Astrocyte (in vitro differentiated cells and primary cell): ENCODE data around the gene FUOM. TPM values are rescaled to one million over a fixed set of nuclear protein-coding genes. Genes with fewer than 3 reads are reported as not detected.

Experiments
- DNase-seq: peaks from one replicate; pipeline ENCODE4 v3.0.0-alpha.2; 2010; ENCODE audit warnings: low read depth
- FAIRE-seq: peaks from 2 replicates; lab custom pipeline; 2011; peaks lifted over from hg19 to GRCh38; lab: Jason Lieb, UNC
- H2AFZ ChIP-seq: 2 replicates; pipeline ENCODE4 v1.6.0; 2012; ENCODE audit warnings: low read depth, low read length, inconsistent platforms
- H3K27ac ChIP-seq: 2 replicates; pipeline ENCODE4 v1.5.1; 2011; ENCODE audit warnings: low read depth, low read length, inconsistent platforms
- H3K27me3 ChIP-seq: 2 replicates; pipeline ENCODE4 v1.6.0; 2011; ENCODE audit warnings: low read length, inconsistent platforms; ENCODE audit not compliant: insufficient read depth
- H3K36me3 ChIP-seq: 2 replicates; pipeline ENCODE4 v1.5.1; 2011; ENCODE audit warnings: low read length, inconsistent platforms; ENCODE audit not compliant: insufficient read depth
- H3K4me1 ChIP-seq: 2 replicates; pipeline ENCODE4 v1.5.1; 2011; ENCODE audit warnings: low read length, inconsistent platforms; ENCODE audit not compliant: insufficient read depth
- H3K4me2 ChIP-seq: 2 replicates; pipeline ENCODE4 v1.6.0; 2012; ENCODE audit warnings: low read length, inconsistent platforms
- H3K4me3 ChIP-seq: 2 replicates; pipeline ENCODE4 v1.5.1; 2011; ENCODE audit warnings: low read depth, mild to moderate bottlenecking, low read length, inconsistent platforms; ENCODE audit not compliant: insufficient read depth
- H3K79me2 ChIP-seq: 2 replicates; pipeline ENCODE4 v1.6.0; 2012; ENCODE audit warnings: mild to moderate bottlenecking, low read length, inconsistent platforms; ENCODE audit not compliant: insufficient read depth
- H3K9ac ChIP-seq: 2 replicates; pipeline ENCODE4 v1.6.0; 2012; ENCODE audit warnings: mild to moderate bottlenecking, low read length, inconsistent platforms
- H3K9me3 ChIP-seq: 2 replicates; pipeline ENCODE4 v1.5.1; 2012; ENCODE audit warnings: low read depth, mild to moderate bottlenecking, low read length, inconsistent platforms; ENCODE audit not compliant: insufficient read depth
- H4K20me1 ChIP-seq: 2 replicates; pipeline ENCODE4 v1.6.0; 2012; ENCODE audit warnings: low read length, inconsistent platforms; ENCODE audit not compliant: insufficient read depth
- H3K27ac Mint-ChIP-seq: one replicate; pipeline ENCODE4 v1.8.0; 2021; ENCODE audit warnings: mild to moderate bottlenecking, mixed read lengths; ENCODE audit not compliant: unreplicated experiment
- H3K27me3 Mint-ChIP-seq: one replicate; pipeline ENCODE4 v1.8.0; 2021; ENCODE audit warnings: low read depth, mixed read lengths; ENCODE audit not compliant: unreplicated experiment
- H3K36me3 Mint-ChIP-seq: one replicate; pipeline ENCODE4 v1.8.0; 2021; ENCODE audit warnings: low read depth, mixed read lengths; ENCODE audit not compliant: unreplicated experiment
- H3K4me1 Mint-ChIP-seq: one replicate; pipeline ENCODE4 v1.8.0; 2021; ENCODE audit warnings: low read depth, mixed read lengths; ENCODE audit not compliant: unreplicated experiment
- H3K4me3 Mint-ChIP-seq: one replicate; pipeline ENCODE4 v1.8.0; 2021; ENCODE audit warnings: mild to moderate bottlenecking, moderate library complexity, mixed read lengths; ENCODE audit not compliant: unreplicated experiment
- H3K9me3 Mint-ChIP-seq: one replicate; pipeline ENCODE4 v1.8.0; 2021; ENCODE audit warnings: mild to moderate bottlenecking, mixed read lengths; ENCODE audit not compliant: unreplicated experiment
- CTCF ChIP-seq: IDR thresholded peaks from 2 replicates; pipeline ENCODE4 v1.5.1; 2011; ENCODE audit warnings: low read depth, mild to moderate bottlenecking, inconsistent platforms, low read length, moderate library complexity; ENCODE audit not compliant: insufficient read depth
- EZH2 ChIP-seq: IDR thresholded peaks from 2 replicates; pipeline ENCODE4 v1.6.1; 2012; ENCODE audit warnings: mild to moderate bottlenecking, low read length, inconsistent platforms; ENCODE audit not compliant: insufficient read depth
- total RNA-seq: library from RNA; stranded (reverse); gene quantifications from 2 replicates; pipeline ENCODE4 v1.2.1, GENCODE V29; 2021

Gene FUOM
- total RNA-seq, 1 donor from 2014 or later: 28.8 TPM

GRCh38 chr10:133309720-133310398, 48.0 kb downstream of the FUOM start:
- peaks cover 15% of the 10 kb centered on the region for H3K4me1 ChIP-seq
- H3K79me2 ChIP-seq: peaks cover 37% of the 10 kb centered on the region
- H2AFZ ChIP-seq: no peak overlapping the region
- H3K4me3 ChIP-seq: no peak overlapping the region
- peaks cover 9% of the 10 kb centered on the region for H3K4me1 Mint-ChIP-seq
- no peak for FAIRE-seq
- no peak overlapping the region for H3K27ac ChIP-seq
- H3K9me3 Mint-ChIP-seq: no peaks in the 10 kb centered on the region
- peaks cover 44% of the 10 kb centered on the region for H4K20me1 ChIP-seq
- no peaks in the 10 kb centered on the region for H3K9me3 ChIP-seq
- peaks cover 3% of the 10 kb centered on the region for H3K36me3 Mint-ChIP-seq
- H3K36me3 ChIP-seq: no peaks in the 10 kb centered on the region
- no peak for TF ChIP-seq EZH2
- TF ChIP-seq CTCF: no peak
- H3K27me3 Mint-ChIP-seq: no peaks in the 10 kb centered on the region
- H3K27ac Mint-ChIP-seq: no peak overlapping the region
- H3K9ac ChIP-seq: no peak overlapping the region
- peak overlapping the region; percentile 92 for H3K4me2 ChIP-seq
- H3K4me3 Mint-ChIP-seq: peak overlapping the region; percentile 73
- DNase-seq: no peak
- H3K27me3 ChIP-seq: no peaks in the 10 kb centered on the region

GRCh38 chr10:133309100-133309719, 48.6 kb downstream of the FUOM start:
- Histone ChIP-seq H3K4me3 (peak overlapping the region; percentile 88), H3K4me1 (peaks cover 15% of the 10 kb centered on the region), H3K27me3 (no peaks in the 10 kb centered on the region), H2AFZ (peak overlapping the region; percentile 90), H3K4me2 (peak overlapping the region; percentile 92), H3K9ac (peak overlapping the region; percentile 97), H3K36me3 (no peaks in the 10 kb centered on the region), H3K9me3 (no peaks in the 10 kb centered on the region), H3K79me2 (peaks cover 42% of the 10 kb centered on the region), H3K27ac (peak overlapping the region; percentile 87), H4K20me1 (peaks cover 48% of the 10 kb centered on the region)
- Mint-ChIP-seq H3K36me3 (peaks cover 3% of the 10 kb centered on the region), H3K4me1 (peaks cover 11% of the 10 kb centered on the region), H3K4me3 (peak overlapping the region; percentile 73), H3K27me3 (no peaks in the 10 kb centered on the region), H3K9me3 (no peaks in the 10 kb centered on the region), H3K27ac (no peak overlapping the region)
- DNase-seq (peak; percentile 61), FAIRE-seq (no peak)
- no peak for TF ChIP-seq EZH2

- Mint-ChIP-seq H3K4me1 (peaks cover 15% of the 10 kb centered on the region), H3K27me3 (no peaks in the 10 kb centered on the region), H3K4me3 (peak within 1 kb of the TSS; percentile 99), H3K9me3 (no peaks in the 10 kb centered on the region), H3K36me3 (peaks cover 3% of the 10 kb centered on the region), H3K27ac (peak within 1 kb of the TSS; percentile 100)
- peak within 1 kb of the TSS; percentile 90 for H2AFZ ChIP-seq
- no peaks in the 10 kb centered on the region for H3K9me3 ChIP-seq
- DNase-seq: peak; percentile 70
- FAIRE-seq: no peak
- H3K9ac ChIP-seq: peak within 1 kb of the TSS; percentile 97
- H3K27ac ChIP-seq: peak within 1 kb of the TSS; percentile 87
- H4K20me1 ChIP-seq: peaks cover 54% of the 10 kb centered on the region
- H3K36me3 ChIP-seq: no peaks in the 10 kb centered on the region
- TF ChIP-seq EZH2: no peak
- no peak for TF ChIP-seq CTCF
- peaks cover 15% of the 10 kb centered on the region for H3K4me1 ChIP-seq
- H3K27me3 ChIP-seq: no peaks in the 10 kb centered on the region
- H3K4me3 ChIP-seq: peak within 1 kb of the TSS; percentile 88
- H3K4me2 ChIP-seq: peak within 1 kb of the TSS; percentile 92
- peaks cover 49% of the 10 kb centered on the region for H3K79me2 ChIP-seq
Observed at GRCh38 chr10:133308421-133309099, 49.3 kb downstream of the FUOM start, which contains the start of the genes TUBGCP2 and ZNF511. TUBGCP2 (minus strand) TSS chr10:133308872; CDS start chr10:133302941, 5,931 bp downstream. ZNF511 (plus strand) TSS chr10:133308914; CDS start chr10:133308944, 30 bp downstream.
